ENCODE measurements around the gene SLC35F6. TPM values are rescaled to one million over a fixed set of nuclear protein-coding genes. Genes with fewer than 3 reads are reported as not detected.

SLC35F6 gene
- total RNA-seq, 6 experiments from 2014 or later = 14.2 to 73.9 (median 27.2) TPM

DNA sequence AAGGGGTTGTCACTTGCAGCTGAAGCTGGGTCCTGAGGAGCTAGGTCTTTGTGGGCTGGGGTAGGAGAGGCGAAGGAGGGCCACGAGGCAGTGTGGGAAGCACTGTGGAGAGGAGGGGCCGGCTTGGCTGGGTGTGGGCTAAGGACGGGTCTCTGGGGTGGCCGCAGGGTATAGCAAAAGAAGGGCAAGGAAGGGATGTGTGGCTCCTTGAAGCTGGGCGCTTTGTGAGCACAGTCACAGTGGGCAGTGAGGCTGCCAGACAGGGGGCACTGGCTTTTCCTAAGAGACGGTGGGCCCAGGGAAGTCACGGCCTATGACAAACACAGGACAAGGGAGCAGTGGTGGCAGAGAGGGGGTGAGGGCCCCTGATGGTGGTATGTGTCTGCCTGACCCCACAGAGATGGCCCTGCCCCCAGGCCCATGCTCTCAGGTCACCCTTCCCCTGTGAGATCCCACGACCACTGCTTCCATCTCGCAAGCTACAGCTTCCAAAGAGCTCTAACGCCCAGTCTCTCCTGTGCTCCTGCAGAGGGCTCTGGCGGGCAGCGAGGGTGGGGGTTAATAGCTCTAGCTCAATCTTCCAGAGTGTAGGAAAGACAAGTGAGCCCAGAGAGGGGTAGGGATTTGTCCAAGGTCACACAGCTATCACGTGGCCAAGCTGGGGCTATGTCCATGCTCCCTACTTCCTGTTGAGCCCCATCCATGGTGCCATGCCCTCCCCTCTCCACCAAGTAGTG, 39.1 kb upstream of the SLC35F6 start:
- no peak for ATAC-seq

DNA sequence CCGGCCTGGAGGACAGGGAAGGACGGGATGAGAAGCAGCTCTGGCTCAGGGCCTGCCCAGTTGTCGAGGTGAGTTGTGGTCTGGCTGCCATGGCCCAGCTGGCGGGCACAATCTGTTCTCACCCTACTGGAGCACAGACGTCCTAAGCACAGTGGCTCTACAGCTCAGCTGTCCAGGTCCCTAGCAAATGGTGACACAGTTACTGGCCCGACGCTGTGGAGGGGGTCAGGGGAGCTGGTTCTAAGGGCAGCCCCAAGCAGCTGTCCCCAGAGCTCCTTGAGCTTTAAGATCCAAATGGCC, 38.6 kb upstream of the SLC35F6 start:
- DNase-seq (no peak), ATAC-seq (no peak)
- Histone ChIP-seq H3K4me1 (peaks cover 0 to 43% (median 13%) of the 10 kb centered on the region in 4 donors), H3K4me3 (no peak overlapping the region), H3K9me3 (no peaks in the 10 kb centered on the region), H3K27me3 (peaks cover 0 to 17% of the 10 kb centered on the region in 2 donors), H3K36me3 (no peaks in the 10 kb centered on the region), H3K27ac (no peak overlapping the region)
- no CpG with 5 or more reads among the region's 7 CpGs for WGBS (ENCODE audit: insufficient coverage, low coverage, low lambda C conversion rate, missing lambda C conversion rate)
- TF ChIP-seq, protein P1, sequence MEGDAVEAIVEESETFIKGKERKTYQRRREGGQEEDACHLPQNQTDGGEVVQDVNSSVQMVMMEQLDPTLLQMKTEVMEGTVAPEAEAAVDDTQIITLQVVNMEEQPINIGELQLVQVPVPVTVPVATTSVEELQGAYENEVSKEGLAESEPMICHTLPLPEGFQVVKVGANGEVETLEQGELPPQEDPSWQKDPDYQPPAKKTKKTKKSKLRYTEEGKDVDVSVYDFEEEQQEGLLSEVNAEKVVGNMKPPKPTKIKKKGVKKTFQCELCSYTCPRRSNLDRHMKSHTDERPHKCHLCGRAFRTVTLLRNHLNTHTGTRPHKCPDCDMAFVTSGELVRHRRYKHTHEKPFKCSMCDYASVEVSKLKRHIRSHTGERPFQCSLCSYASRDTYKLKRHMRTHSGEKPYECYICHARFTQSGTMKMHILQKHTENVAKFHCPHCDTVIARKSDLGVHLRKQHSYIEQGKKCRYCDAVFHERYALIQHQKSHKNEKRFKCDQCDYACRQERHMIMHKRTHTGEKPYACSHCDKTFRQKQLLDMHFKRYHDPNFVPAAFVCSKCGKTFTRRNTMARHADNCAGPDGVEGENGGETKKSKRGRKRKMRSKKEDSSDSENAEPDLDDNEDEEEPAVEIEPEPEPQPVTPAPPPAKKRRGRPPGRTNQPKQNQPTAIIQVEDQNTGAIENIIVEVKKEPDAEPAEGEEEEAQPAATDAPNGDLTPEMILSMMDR (IDR thresholded peaks at IDR 0.05) = no peak
- TF ChIP-seq POLR2A (IDR thresholded peaks at IDR 0.05) = no peak
- intact Hi-C loops (cut with DNase I) = no loop called here

More for the DNA sequence above, 39.1 kb upstream of the SLC35F6 start:
- H3K27ac ChIP-seq = peak overlapping the region in 2 of 3 donors; percentile 10 to 43
- no peaks in the 10 kb centered on the region for H3K36me3 ChIP-seq
- H3K27me3 ChIP-seq = peaks cover 0 to 17% of the 10 kb centered on the region in 2 donors
- WGBS (ENCODE audit: insufficient coverage, low coverage, low lambda C conversion rate, missing lambda C conversion rate) = 86% methylated on average over 7 of the region's 14 CpGs
- peaks cover 0 to 48% (median 15%) of the 10 kb centered on the region in 4 donors for H3K4me1 ChIP-seq
- no peak for TF ChIP-seq POLR2A (IDR thresholded peaks at IDR 0.05)
- TF ChIP-seq, protein P1 (IDR thresholded peaks at IDR 0.05) = no peak
- H3K9me3 ChIP-seq = no peaks in the 10 kb centered on the region
- H3K4me3 ChIP-seq = no peak overlapping the region
- intact Hi-C loops (cut with DNase I) = no loop called here
- DNase-seq = no peak

DNA sequence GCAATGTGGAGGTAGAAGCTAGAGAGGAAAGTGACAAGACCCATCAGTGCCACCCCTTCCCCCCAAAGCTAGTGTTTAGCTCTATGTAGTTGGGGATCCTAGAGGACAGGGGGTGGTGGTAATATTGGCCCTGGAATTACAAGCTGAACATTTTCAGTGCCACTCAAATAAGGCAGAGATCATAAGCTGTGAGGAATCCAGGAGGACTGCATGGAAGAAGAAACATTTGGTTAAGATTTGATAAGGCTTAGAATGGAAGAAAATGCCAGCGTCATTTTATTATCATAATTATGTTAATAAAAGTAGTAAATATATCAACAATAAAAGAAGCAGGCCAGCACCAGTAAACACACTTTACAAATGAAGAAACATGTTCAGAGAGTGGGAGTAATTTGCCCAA, 37.9 kb upstream of the SLC35F6 start:
- ATAC-seq = no peak
- TF ChIP-seq, protein P1 (IDR thresholded peaks at IDR 0.05) = no peak
- peaks cover 0 to 35% (median 9%) of the 10 kb centered on the region in 4 donors for H3K4me1 ChIP-seq
- intact Hi-C loops (cut with DNase I) = no loop called here
- no peak overlapping the region for H3K27ac ChIP-seq
- H3K36me3 ChIP-seq = no peaks in the 10 kb centered on the region
- H3K27me3 ChIP-seq = peaks cover 0 to 17% of the 10 kb centered on the region in 2 donors
- no peak for DNase-seq
- H3K4me3 ChIP-seq = no peak overlapping the region
- H3K9me3 ChIP-seq = no peaks in the 10 kb centered on the region
- WGBS (ENCODE audit: insufficient coverage, low coverage, low lambda C conversion rate, missing lambda C conversion rate) = 79% methylated on average over 1 of the region's 1 CpG

DNA sequence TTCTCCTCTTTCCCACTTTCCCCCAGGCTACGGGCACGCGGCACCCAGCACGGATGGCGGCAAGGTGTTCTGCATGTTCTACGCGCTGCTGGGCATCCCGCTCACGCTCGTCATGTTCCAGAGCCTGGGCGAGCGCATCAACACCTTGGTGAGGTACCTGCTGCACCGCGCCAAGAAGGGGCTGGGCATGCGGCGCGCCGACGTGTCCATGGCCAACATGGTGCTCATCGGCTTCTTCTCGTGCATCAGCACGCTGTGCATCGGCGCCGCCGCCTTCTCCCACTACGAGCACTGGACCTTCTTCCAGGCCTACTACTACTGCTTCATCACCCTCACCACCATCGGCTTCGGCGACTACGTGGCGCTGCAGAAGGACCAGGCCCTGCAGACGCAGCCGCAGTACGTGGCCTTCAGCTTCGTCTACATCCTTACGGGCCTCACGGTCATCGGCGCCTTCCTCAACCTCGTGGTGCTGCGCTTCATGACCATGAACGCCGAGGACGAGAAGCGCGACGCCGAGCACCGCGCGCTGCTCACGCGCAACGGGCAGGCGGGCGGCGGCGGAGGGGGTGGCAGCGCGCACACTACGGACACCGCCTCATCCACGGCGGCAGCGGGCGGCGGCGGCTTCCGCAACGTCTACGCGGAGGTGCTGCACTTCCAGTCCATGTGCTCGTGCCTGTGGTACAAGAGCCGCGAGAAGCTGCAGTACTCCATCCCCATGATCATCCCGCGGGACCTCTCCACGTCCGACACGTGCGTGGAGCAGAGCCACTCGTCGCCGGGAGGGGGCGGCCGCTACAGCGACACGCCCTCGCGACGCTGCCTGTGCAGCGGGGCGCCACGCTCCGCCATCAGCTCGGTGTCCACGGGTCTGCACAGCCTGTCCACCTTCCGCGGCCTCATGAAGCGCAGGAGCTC, 36.2 kb upstream of the SLC35F6 start:
- no peaks in the 10 kb centered on the region for H3K9me3 ChIP-seq
- intact Hi-C loops (cut with DNase I) = no loop called here
- ATAC-seq (peak in 2 of 4 donors; percentile 24 to 33), DNase-seq (no peak)
- no peaks in the 10 kb centered on the region for H3K36me3 ChIP-seq
- peaks cover 0 to 18% (median 4%) of the 10 kb centered on the region in 4 donors for H3K4me1 ChIP-seq
- TF ChIP-seq, protein P1 (IDR thresholded peaks at IDR 0.05) = peak in 2 of 4 donors; percentile 14 to 23
- TF ChIP-seq POLR2A (IDR thresholded peaks at IDR 0.05) = no peak
- no peak overlapping the region for H3K27ac ChIP-seq
- H3K4me3 ChIP-seq = no peak overlapping the region
- peaks cover 0 to 17% of the 10 kb centered on the region in 2 donors for H3K27me3 ChIP-seq
- WGBS (ENCODE audit: insufficient coverage, low coverage, low lambda C conversion rate, missing lambda C conversion rate) = 90% methylated on average over 28 of the region's 101 CpGs
